Upper lobe of left lung (tissue), 6 donors: Measurements from ENCODE around the gene NOLC1. TPM values are rescaled to one million over a fixed set of nuclear protein-coding genes. Genes with fewer than 3 reads are reported as not detected.

Experiments
- ATAC-seq, 2 donors: fragments of 200-7000 bp; cut with Tn5 transposase; one replicate each; pipeline ENCODE4 v1.9.1; 2022; ENCODE audit warnings: mild to moderate bottlenecking in 2 of 2, moderate library complexity in 2 of 2; ENCODE audit not compliant: low FRiP score in 2 of 2
- DNase-seq, 2 donors: peaks; one replicate each; pipeline ENCODE4 v3.0.0-alpha.2; 2019 to 2020
- H3K27ac ChIP-seq, 4 donors: fragments of 200-600 bp; sonication (generic); one replicate each; pipeline ENCODE4 v1.5.1; 2016 to 2019
- H3K27me3 ChIP-seq, 4 donors: fragments of 200-600 bp; sonication (generic); one replicate each; pipeline ENCODE4 v1.5.1; 2017 to 2019
- H3K36me3 ChIP-seq, 4 donors: fragments of 200-600 bp; sonication (generic); one replicate each; pipeline ENCODE4 v1.5.1; 2016 to 2019
- H3K4me1 ChIP-seq, 4 donors: fragments of 200-600 bp; sonication (generic); one replicate each; pipeline ENCODE4 v1.5.1; 2018 to 2019
- H3K4me3 ChIP-seq, 4 donors: fragments of 200-600 bp; sonication (generic); one replicate each; pipeline ENCODE4 v1.5.1; 2017 to 2019; ENCODE audit warnings: mild to moderate bottlenecking in 2 of 4, moderate library complexity in 1 of 4
- H3K9me3 ChIP-seq, 4 donors: fragments of 200-600 bp; sonication (generic); one replicate each; pipeline ENCODE4 v1.5.1; 2018 to 2019
- CTCF ChIP-seq, 6 experiments: fragments of 450-650 bp in 4 of 6; fragments of 200-600 bp in 2 of 6; sonication (generic) in 2 of 6; IDR thresholded peaks; one replicate each; pipeline ENCODE4 v1.5.1; 2016 to 2019; ENCODE audit warnings: antibody characterized with exemption in 6 of 6
- EP300 ChIP-seq, 4 donors: sonication (generic); formaldehyde crosslinking; IDR thresholded peaks; one replicate each; pipeline ENCODE4 v1.5.1; 2017; ENCODE audit warnings: antibody characterized with exemption in 4 of 4, control low read depth in 2 of 4
- POLR2A ChIP-seq, 4 donors: fragments of 450-650 bp; IDR thresholded peaks; one replicate each; pipeline ENCODE4 v1.5.1; 2016 to 2017; ENCODE audit warnings: antibody characterized with exemption in 4 of 4, mild to moderate bottlenecking in 2 of 4
- POLR2AphosphoS5 ChIP-seq, 2 donors: sonication (generic); formaldehyde crosslinking; IDR thresholded peaks; one replicate each; pipeline ENCODE4 v1.5.1; 2017; ENCODE audit warnings: antibody characterized with exemption in 2 of 2
- WGBS, 2 donors: methylation state at CpG; one replicate each; pipeline ENCODE4 v1.1.5; 2017 to 2018; 5-methylcytosine and 5-hydroxymethylcytosine counted together
- total RNA-seq, 6 donors: library from RNA; depleted of rRNA in 4 of 6; stranded (reverse); fragments of >200 nt in 4 of 6; gene quantifications; one replicate each; pipeline versions ENCODE4 v1.1.0 to v1.2.1, GENCODE V29; 2016 to 2021
- donor health status: DM: no; HTN: no; CAD: no; lungs with moderate emphysema.
- donor health status: DM: no; HTN: yes; CAD: no; lungs with severe emphysema.

NOLC1 gene
- total RNA-seq, 6 donors from 2014 or later: 21.4 to 72.8 (median 44.3) TPM

DNA sequence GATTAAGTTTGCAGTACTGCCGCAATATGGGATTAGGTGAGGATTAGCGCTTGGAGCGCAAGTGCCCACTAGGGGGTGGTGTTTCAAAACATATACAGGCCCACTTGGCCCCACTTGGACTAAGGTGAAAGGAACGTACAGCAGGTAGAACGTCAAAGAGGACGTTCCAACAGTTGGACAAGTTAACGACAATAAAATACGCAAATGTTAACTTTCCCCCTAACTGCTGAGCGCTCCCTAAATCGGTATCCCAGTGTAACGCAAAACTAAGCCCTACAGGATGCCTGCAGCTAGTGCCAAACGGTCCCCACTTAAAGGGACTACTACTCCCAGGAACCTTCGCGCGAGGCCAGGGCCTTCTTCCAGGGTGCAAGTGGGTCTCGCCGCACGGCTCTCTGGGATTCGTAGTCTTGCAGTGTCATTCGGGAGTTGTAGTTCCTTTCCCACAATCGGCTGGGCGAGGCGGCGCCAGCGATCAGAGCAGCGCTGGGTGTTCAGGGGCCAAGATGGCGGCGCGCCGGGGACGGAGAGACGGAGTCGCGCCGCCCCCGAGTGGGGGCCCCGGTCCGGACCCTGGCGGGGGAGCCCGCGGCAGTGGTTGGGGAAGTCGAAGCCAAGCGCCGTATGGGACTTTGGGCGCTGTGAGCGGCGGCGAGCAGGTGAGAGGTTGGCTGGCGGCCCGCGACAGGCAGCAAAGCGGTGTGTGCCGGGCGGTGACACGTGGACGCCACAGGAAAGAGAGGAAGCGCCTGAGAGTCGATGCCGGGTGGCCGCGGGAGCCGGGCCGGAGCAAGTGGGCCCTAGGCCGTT lies 19.4 kb upstream of the NOLC1 start, which contains the start of gene PPRC1:
PPRC1 (plus strand) TSS at position 478 of the 810 bp plus-strand sequence; CDS start at position 507, 29 bp downstream.
- WGBS, 2 donors: 0 to 1% methylated on average over 17 to 43 of the region's 64 CpGs

GRCh38 chr10:102133373-102134195 lies 18.6 kb upstream of the NOLC1 start:
- H3K36me3 ChIP-seq: peaks cover 5 to 10% (median 9%) of the 10 kb centered on the region in 4 donors
- 1 to 2% methylated on average over 15 to 45 of the region's 48 CpGs for WGBS, 2 donors
- H3K4me3 ChIP-seq: peak overlapping the region; percentile 82 to 94 (median 93)
- no peaks in the 10 kb centered on the region for H3K27me3 ChIP-seq
- H3K27ac ChIP-seq: peak overlapping the region; percentile 95 to 98 (median 96)
- DNase-seq (peak; percentile 78 to 91), ATAC-seq (peak; percentile 44 to 78)
- TF ChIP-seq POLR2AphosphoS5 (IDR thresholded peaks at IDR 0.05) (peak; percentile 12 to 42), CTCF (IDR thresholded peaks at IDR 0.05) (no peak)
- H3K4me1 ChIP-seq: peaks cover 37 to 53% (median 47%) of the 10 kb centered on the region in 4 donors
- H3K9me3 ChIP-seq: no peaks in the 10 kb centered on the region

More for the DNA sequence above, 19.4 kb upstream of the NOLC1 start, which contains the start of gene PPRC1:
- no peak for TF ChIP-seq EP300 (IDR thresholded peaks at IDR 0.05)
- peak; percentile 84 to 96 (median 92) for TF ChIP-seq CTCF (IDR thresholded peaks at IDR 0.05)
- TF ChIP-seq POLR2A (IDR thresholded peaks at IDR 0.05): peak; percentile 47 to 82 (median 66)
- peak; percentile 90 to 92 for TF ChIP-seq POLR2AphosphoS5 (IDR thresholded peaks at IDR 0.05)
- peaks cover 36 to 48% (median 44%) of the 10 kb centered on the region in 4 donors for H3K4me1 ChIP-seq
- peaks cover 0 to 1% (median 1%) of the 10 kb centered on the region in 4 donors for H3K36me3 ChIP-seq
- H3K27ac ChIP-seq: peak within 1 kb of the TSS; percentile 95 to 98 (median 96)
- H3K4me3 ChIP-seq: peak within 1 kb of the TSS; percentile 82 to 94 (median 93)
- no peaks in the 10 kb centered on the region for H3K9me3 ChIP-seq
- ATAC-seq (peak; percentile 96 to 97), DNase-seq (peak; percentile 97 to 100)
- no peaks in the 10 kb centered on the region for H3K27me3 ChIP-seq

DNA sequence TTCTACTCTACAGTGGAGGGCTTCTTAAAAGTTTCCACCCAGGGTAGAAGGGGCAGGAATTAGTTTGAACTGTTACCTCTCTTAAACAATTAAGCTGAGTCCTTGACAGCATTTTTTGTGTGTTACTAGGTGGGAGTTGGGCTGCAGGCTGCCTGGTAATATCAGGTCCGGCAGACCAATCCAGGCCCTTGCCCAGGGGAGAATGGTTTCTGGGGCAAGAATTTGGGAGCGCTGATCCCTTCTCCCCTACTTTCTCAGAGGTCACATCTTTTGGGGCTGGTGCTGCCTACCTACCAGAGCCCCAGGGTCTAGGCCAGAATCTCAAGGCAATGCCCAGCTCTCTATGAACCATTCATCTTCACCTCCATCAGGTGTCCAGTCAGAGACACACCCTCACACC lies 17.8 kb upstream of the NOLC1 start:
- 47 to 60% methylated on average over 2 of the region's 2 CpGs for WGBS, 2 donors
- DNase-seq (no peak), ATAC-seq (no peak)
- Histone ChIP-seq H3K27ac (peak overlapping the region in 3 of 4 donors; percentile 44 to 98 (median 96)), H3K4me3 (peak overlapping the region in 3 of 4 donors; percentile 82 to 94 (median 93)), H3K4me1 (peaks cover 37 to 53% (median 47%) of the 10 kb centered on the region in 4 donors), H3K9me3 (no peaks in the 10 kb centered on the region), H3K36me3 (peaks cover 12 to 18% (median 18%) of the 10 kb centered on the region in 4 donors), H3K27me3 (no peaks in the 10 kb centered on the region)
- TF ChIP-seq POLR2AphosphoS5 (IDR thresholded peaks at IDR 0.05) (no peak), CTCF (IDR thresholded peaks at IDR 0.05) (no peak), EP300 (IDR thresholded peaks at IDR 0.05) (no peak), POLR2A (IDR thresholded peaks at IDR 0.05) (no peak)

DNA sequence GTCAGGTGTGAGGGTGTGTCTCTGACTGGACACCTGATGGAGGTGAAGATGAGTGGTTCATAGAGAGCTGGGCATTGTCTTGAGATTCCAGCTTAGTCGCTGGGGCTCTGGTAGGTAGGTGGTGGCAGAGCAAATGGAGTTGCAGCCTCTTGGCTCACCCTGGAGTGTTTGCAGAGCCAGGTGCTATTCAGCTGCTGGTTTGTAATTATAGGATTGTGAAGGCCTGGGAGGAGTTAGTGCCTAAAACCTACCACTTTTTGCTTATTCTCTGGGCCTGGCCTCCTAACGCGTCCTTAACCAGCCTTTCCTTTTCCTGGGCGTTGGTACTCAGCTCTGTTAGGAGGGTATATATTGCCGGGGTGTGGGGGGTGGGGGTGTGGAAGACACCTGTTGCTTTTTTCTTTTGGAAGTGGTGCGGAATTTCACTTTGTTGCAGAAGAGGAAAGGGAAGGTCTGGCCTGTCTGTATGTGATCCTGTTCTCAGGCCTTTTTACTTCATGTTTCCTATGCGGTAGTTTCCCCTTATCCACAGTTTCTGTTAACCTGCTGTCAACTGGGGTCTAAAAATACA lies 16.1 kb upstream of the NOLC1 start:
- 63 to 76% methylated on average over 7 of the region's 7 CpGs for WGBS, 2 donors
- H3K4me3 ChIP-seq: peak overlapping the region in 1 of 4 donors; percentile 2
- ATAC-seq: no peak

More for the DNA sequence above, 16.1 kb upstream of the NOLC1 start:
- peaks cover 37 to 50% (median 47%) of the 10 kb centered on the region in 4 donors for H3K4me1 ChIP-seq
- H3K36me3 ChIP-seq: peaks cover 24 to 34% (median 34%) of the 10 kb centered on the region in 4 donors
- DNase-seq: peak in 1 of 2 donors; percentile 63
- H3K27ac ChIP-seq: peak overlapping the region; percentile 27 to 53 (median 36)
- no peaks in the 10 kb centered on the region for H3K9me3 ChIP-seq
- TF ChIP-seq POLR2AphosphoS5 (IDR thresholded peaks at IDR 0.05) (peak in 1 of 2 donors; percentile 12), CTCF (IDR thresholded peaks at IDR 0.05) (no peak), EP300 (IDR thresholded peaks at IDR 0.05) (no peak)
- H3K27me3 ChIP-seq: no peaks in the 10 kb centered on the region
